ENCODE data around the gene CNPY1.

DNA sequence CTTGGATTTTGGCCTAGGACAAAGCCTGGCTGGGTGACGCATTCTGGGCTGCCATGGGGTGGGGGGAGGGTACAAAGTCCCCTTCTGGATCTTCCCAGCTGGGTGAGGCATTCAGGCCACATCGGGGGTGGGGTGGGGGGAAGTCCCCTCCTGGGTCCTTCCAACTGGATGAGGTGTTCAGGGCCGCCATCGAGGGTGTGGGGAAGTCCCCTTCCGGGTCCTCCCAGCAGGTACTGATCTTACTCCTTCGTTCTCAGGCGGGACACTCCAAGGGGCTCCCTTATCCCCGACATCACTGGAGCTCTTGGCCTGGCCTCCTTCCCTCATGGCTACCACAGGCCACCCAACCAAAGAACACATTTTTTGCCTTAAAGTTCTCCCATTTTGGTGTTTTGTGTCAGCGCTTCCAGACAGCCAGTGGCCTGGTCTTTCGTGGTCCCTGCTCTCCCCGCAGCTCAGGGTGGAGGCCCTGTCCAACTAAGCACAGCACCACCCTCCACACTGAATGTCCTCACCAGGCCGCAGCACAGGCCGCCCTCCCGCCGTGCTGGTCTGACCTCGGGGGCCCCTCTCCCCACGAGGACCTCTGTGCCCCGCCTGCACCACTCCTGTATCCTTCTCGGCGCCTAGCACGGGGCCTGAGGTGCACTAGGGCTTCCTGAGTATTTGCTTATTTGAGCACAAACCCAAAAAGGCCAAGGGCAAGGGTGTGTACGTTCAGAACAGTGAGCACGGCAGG is 49.9 kb downstream of the CNPY1 start:
- no peak for TF ChIP-seq CTCF (IDR thresholded peaks at IDR 0.05; ENCODE audit: borderline replicate concordance, extremely low read depth, low read length, poor library complexity, severe bottlenecking)
- TF ChIP-seq EZH2 (IDR thresholded peaks at IDR 0.05; ENCODE audit: borderline replicate concordance, low read depth, low read length, severe bottlenecking) = no peak

Data from DND-41 (cell line).